AG04450 (cell line): ENCODE measurements around the gene MYO18A. TPM values are rescaled to one million over a fixed set of nuclear protein-coding genes. Genes with fewer than 3 reads are reported as not detected.

ENCODE experiments used
- CTCF ChIA-PET: fragments of 300-600, 350-600 bp; formaldehyde crosslinking; extraction: SDS; loops from one replicate; lab custom pipeline; 2022; ENCODE audit warnings: antibody characterized with exemption, inconsistent platforms; lab: Charles Lee
- POLR2A ChIA-PET: fragments of 350-600 bp; formaldehyde crosslinking; extraction: SDS; loops from one replicate; lab custom pipeline; 2021; ENCODE audit warnings: antibody characterized with exemption, inconsistent platforms; lab: Yijun Ruan, JAX
- DNase-seq: peaks from one replicate; pipeline ENCODE4 v3.0.0-alpha.2; 2011; ENCODE audit warnings: low read depth, low spot score
- H3K27ac ChIP-seq: one replicate; pipeline ENCODE4 v1.5.1; 2012; ENCODE audit warnings: low read depth, low read length, control low read depth
- H3K27me3 ChIP-seq: one replicate; pipeline ENCODE4 v1.6.0; 2012; ENCODE audit warnings: low read length; ENCODE audit not compliant: control insufficient read depth, insufficient read depth
- H3K4me3 ChIP-seq: 2 replicates; pipeline ENCODE4 v1.5.1; 2011; ENCODE audit warnings: mild to moderate bottlenecking, low read depth, low read length, control low read depth
- H3K9me3 ChIP-seq: 2 replicates; pipeline ENCODE4 v1.5.1; 2012; ENCODE audit warnings: low read length; ENCODE audit not compliant: control insufficient read depth, insufficient read depth
- polyA plus RNA-seq: library from polyadenylated mRNA; depleted of rRNA; stranded (reverse); fragments of >200 nt; gene quantifications from 2 replicates; pipeline ENCODE4 v1.2.3, GENCODE V29; 2011
- TF ChIP-seq, protein P1 (sequence below): IDR thresholded peaks from 2 replicates; pipeline ENCODE4 v1.5.1; 2011; ENCODE audit warnings: low read depth, low read length, control low read depth, inconsistent platforms

The MYO18A gene
- polyA plus RNA-seq, 1 experiment: 9.8 TPM

DNA sequence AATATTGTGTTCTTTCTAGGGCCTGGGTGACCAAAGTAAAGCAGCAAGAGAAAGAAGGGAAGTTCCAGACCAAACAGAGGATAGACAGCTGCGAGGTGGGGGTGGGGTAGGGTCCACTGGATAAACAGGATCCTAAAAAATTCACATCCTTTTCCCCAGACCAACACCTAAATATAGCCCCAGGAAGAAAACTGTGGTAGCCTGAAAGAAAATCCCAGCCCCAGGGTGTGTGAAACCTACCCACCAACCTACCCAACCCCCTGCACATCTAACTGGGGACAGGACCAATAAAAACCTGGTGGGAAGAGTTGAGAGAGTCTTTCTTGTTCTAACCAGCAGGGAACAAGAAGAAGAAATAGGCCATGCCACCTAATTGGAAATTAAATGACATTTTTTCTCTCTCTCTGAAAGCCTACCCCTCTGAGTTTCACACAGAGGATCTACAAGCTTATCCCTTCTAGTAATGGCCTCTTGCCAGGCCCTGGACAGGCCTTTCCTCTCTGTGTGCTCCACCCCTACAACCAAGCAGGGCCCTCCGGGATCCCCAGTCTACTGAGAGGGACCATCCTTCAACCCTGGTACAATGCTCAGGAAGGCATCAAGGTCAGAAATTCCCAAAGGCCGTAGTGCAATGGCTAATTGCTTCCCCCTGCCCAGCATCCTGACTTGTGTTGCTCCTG lies 12.0 kb downstream of the MYO18A start:
- Histone ChIP-seq H3K27me3 (no peaks in the 10 kb centered on the region), H3K4me3 (no peak overlapping the region), H3K9me3 (no peaks in the 10 kb centered on the region), H3K27ac (no peak overlapping the region)
- TF ChIP-seq, protein P1, sequence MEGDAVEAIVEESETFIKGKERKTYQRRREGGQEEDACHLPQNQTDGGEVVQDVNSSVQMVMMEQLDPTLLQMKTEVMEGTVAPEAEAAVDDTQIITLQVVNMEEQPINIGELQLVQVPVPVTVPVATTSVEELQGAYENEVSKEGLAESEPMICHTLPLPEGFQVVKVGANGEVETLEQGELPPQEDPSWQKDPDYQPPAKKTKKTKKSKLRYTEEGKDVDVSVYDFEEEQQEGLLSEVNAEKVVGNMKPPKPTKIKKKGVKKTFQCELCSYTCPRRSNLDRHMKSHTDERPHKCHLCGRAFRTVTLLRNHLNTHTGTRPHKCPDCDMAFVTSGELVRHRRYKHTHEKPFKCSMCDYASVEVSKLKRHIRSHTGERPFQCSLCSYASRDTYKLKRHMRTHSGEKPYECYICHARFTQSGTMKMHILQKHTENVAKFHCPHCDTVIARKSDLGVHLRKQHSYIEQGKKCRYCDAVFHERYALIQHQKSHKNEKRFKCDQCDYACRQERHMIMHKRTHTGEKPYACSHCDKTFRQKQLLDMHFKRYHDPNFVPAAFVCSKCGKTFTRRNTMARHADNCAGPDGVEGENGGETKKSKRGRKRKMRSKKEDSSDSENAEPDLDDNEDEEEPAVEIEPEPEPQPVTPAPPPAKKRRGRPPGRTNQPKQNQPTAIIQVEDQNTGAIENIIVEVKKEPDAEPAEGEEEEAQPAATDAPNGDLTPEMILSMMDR: no peak
- CTCF ChIA-PET: interaction anchor here (0.7 to 1.0 kb wide), 2 partner anchors 12 to 51 kb away, joined by 3 to 7 read pairs; partner anchors contain the start of gene MYO18A
- no peak for DNase-seq
- POLR2A ChIA-PET: no interaction called here

DNA sequence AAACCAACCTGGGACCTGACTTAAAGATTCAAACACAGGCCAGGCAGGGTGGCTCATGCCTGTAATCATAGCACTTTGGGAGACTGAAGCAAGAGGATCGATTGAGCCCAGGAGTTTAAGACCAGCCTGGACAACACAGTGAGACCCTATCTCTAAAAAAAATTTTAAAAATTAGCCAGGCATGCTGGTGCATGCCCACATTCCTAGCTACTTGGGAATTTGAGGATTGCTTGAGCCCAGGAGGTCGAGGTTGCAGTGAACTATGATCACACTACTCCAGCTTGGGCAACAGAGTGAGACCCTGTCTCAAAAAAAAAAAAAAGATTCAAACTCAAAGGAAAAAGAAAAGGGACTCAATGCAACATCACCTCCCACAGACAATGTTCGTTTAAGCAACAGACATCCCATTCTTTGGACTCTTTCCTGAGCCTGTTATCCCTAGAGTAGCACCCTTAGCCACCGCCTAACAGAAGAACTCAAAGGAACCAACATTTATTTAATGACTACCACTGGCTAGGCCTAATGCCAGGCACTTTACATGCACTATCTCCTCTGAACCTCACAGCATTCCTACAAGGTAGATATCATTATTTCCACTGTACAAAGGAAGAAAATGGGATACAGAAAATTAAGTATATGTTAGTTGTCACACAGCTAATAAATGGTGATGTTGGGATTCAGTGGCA lies 12.7 kb downstream of the MYO18A start:
- POLR2A ChIA-PET: no interaction called here
- Histone ChIP-seq H3K27ac (no peak overlapping the region), H3K27me3 (no peaks in the 10 kb centered on the region), H3K4me3 (no peak overlapping the region), H3K9me3 (no peaks in the 10 kb centered on the region)
- DNase-seq: no peak
- TF ChIP-seq, protein P1: no peak
- CTCF ChIA-PET: interaction anchor here (0.7 to 1.0 kb wide), 2 partner anchors 13 to 50 kb away, joined by 3 to 7 read pairs; partner anchors contain the start of gene MYO18A

DNA sequence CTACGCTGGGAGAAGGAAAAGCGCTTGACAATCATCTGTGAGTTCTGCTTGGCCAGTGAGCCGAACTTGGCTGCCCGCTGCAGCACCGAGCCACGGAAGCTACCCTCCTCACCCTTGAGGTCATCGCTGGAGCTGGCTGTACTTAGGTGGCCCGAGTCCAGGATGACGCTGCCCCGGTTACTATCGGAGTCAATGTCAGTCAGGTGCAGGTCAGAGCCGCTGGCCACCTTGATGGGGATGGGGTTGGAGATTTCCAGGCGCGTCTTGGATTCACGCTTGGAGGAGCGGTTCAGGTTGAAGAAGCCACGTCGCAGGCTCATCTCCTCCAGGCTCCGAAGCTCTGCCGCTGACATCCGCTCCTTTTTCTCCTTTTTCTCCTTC lies 13.7 kb downstream of the MYO18A start:
- POLR2A ChIA-PET: no interaction called here

DNA sequence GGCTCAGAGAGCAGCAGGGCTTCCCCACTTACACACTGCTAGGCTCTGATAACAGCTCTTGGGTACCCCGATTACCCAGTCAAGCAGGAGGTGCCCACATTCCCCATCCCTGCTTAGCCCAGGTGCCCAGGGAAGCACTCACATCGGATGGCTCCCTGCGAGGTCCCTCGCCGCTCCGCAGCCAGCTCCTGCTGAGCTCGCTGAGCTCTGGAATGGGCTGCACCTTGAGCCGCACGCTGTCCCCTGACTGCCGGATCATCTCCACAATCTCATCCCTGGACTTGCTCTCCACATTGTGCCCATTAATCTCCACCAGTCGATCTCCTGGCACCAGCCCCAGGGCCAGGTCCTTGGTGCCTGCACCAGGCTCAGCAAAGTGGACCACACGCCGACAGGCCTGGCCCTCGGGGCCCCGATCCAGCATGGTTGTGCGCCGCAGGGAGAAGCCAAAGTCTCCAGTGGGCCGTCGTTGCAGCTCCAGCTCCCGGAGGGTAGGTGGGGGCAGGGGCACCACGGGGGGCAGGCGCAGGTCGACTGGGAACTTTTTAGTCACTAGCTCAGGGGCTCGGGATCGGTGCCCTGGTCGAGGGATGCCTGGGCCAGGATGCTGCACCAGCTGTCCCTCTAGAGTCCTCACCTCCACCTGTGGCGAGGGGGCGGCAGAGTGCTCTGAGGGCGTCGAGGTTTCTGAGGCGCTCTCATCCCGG lies 14.2 kb downstream of the MYO18A start:
- POLR2A ChIA-PET: no interaction called here
- no peak for DNase-seq
- no peak overlapping the region for H3K4me3 ChIP-seq
- no peaks in the 10 kb centered on the region for H3K9me3 ChIP-seq
- H3K27me3 ChIP-seq: no peaks in the 10 kb centered on the region
- TF ChIP-seq, protein P1: no peak
- no peak overlapping the region for H3K27ac ChIP-seq
- CTCF ChIA-PET: interaction anchor here (0.9 to 1.4 kb wide), 3 partner anchors 15 to 17 kb away, joined by 4 to 9 read pairs (median 6); partner anchors contain the start of gene MYO18A

More for the DNA sequence above, 13.7 kb downstream of the MYO18A start:
- Histone ChIP-seq H3K4me3 (no peak overlapping the region), H3K27me3 (no peaks in the 10 kb centered on the region), H3K27ac (no peak overlapping the region), H3K9me3 (no peaks in the 10 kb centered on the region)
- DNase-seq: no peak
- TF ChIP-seq, protein P1: no peak
- CTCF ChIA-PET: interaction anchor here (0.9 kb wide), 1 partner anchor 17 kb away, joined by 4 read pairs; no protein-coding TSS in a partner anchor
